Trophoblast cell (in vitro differentiated cells and primary cell): ENCODE data around the gene DLX1.
A peak's percentile ranks its signal among the peaks of the same experiment; 100 is the strongest.

Experiments
- DNase-seq, 2 donors: peaks; one replicate each; pipeline ENCODE4 v3.0.0-alpha.2; 2016
- H2AFZ ChIP-seq: 2 replicates; pipeline ENCODE4 v1.6.1; 2013; ENCODE audit warnings: low read length, moderate library complexity, mild to moderate bottlenecking; ENCODE audit not compliant: insufficient read depth, poor library complexity
- H2AK5ac ChIP-seq: 2 replicates; pipeline ENCODE4 v1.6.1; 2013; ENCODE audit warnings: mild to moderate bottlenecking, low read length
- H2BK120ac ChIP-seq: 2 replicates; pipeline ENCODE4 v1.6.1; 2013; ENCODE audit warnings: low read length, mild to moderate bottlenecking, moderate library complexity; ENCODE audit not compliant: insufficient read depth, poor library complexity
- H2BK12ac ChIP-seq: 2 replicates; pipeline ENCODE4 v1.6.1; 2013; ENCODE audit warnings: mild to moderate bottlenecking, low read length, moderate library complexity
- H2BK5ac ChIP-seq: 2 replicates; pipeline ENCODE4 v1.6.1; 2013; ENCODE audit warnings: low read length, low read depth, moderate library complexity, mild to moderate bottlenecking; ENCODE audit not compliant: poor library complexity
- H3K14ac ChIP-seq: 2 replicates; pipeline ENCODE4 v1.6.1; 2013; ENCODE audit warnings: mild to moderate bottlenecking, low read length
- H3K18ac ChIP-seq: 2 replicates; pipeline ENCODE4 v1.6.1; 2013; ENCODE audit warnings: mild to moderate bottlenecking, low read length
- H3K23ac ChIP-seq: 2 replicates; pipeline ENCODE4 v1.6.1; 2013; ENCODE audit warnings: low read length
- H3K27ac ChIP-seq: 2 replicates; pipeline ENCODE4 v1.5.1; 2013; ENCODE audit warnings: low read depth, mild to moderate bottlenecking, inconsistent platforms, low read length, moderate library complexity
- H3K27me3 ChIP-seq: 2 replicates; pipeline ENCODE4 v1.6.1; 2013; ENCODE audit warnings: inconsistent platforms, mild to moderate bottlenecking, low read length, moderate library complexity; ENCODE audit not compliant: insufficient read depth
- H3K36me3 ChIP-seq, 2 experiments: 1 replicate in 1 of 2; 2 replicates in 1 of 2; pipeline ENCODE4 v1.6.1; 2013; ENCODE audit warnings: low read length in 2 of 2, mild to moderate bottlenecking in 2 of 2, moderate library complexity in 1 of 2; ENCODE audit not compliant: insufficient read depth in 2 of 2, control insufficient read depth in 1 of 2
- H3K4ac ChIP-seq: 2 replicates; pipeline ENCODE4 v1.6.1; 2013; ENCODE audit warnings: low read depth, mild to moderate bottlenecking, low read length, moderate library complexity
- H3K4me1 ChIP-seq, 2 experiments: 1 replicate in 1 of 2; 2 replicates in 1 of 2; pipeline ENCODE4 v1.6.1; 2013; ENCODE audit warnings: low read length in 2 of 2, mild to moderate bottlenecking in 2 of 2, moderate library complexity in 1 of 2; ENCODE audit not compliant: insufficient read depth in 2 of 2, control insufficient read depth in 1 of 2
- H3K4me2 ChIP-seq: 2 replicates; pipeline ENCODE4 v1.6.1; 2013; ENCODE audit warnings: inconsistent platforms, mild to moderate bottlenecking, low read length, moderate library complexity
- H3K4me3 ChIP-seq: 2 replicates; pipeline ENCODE4 v1.5.1; 2013; ENCODE audit warnings: mild to moderate bottlenecking, low read depth, low read length, inconsistent platforms
- H3K79me1 ChIP-seq: one replicate; pipeline ENCODE4 v1.6.1; 2013; ENCODE audit warnings: low read length
- H3K79me2 ChIP-seq: 2 replicates; pipeline ENCODE4 v1.6.1; 2013; ENCODE audit warnings: low read length, mild to moderate bottlenecking; ENCODE audit not compliant: control insufficient read depth, insufficient read depth, poor library complexity
- H3K9ac ChIP-seq: 2 replicates; pipeline ENCODE4 v1.6.1; 2013; ENCODE audit warnings: mild to moderate bottlenecking, low read length
- H3K9me3 ChIP-seq: 2 replicates; pipeline ENCODE4 v1.6.1; 2013; ENCODE audit warnings: low read depth, mild to moderate bottlenecking, control low read depth, inconsistent platforms, low read length; ENCODE audit not compliant: insufficient read depth
- H4K12ac ChIP-seq: 2 replicates; pipeline ENCODE4 v1.6.1; 2013; ENCODE audit warnings: low read depth, mild to moderate bottlenecking, low read length, moderate library complexity
- H4K8ac ChIP-seq: 2 replicates; pipeline ENCODE4 v1.6.1; 2013; ENCODE audit warnings: low read depth, mild to moderate bottlenecking, low read length, moderate library complexity
- H4K91ac ChIP-seq: one replicate; pipeline ENCODE4 v1.6.1; 2013; ENCODE audit warnings: low read depth, mild to moderate bottlenecking, low read length, moderate library complexity
- WGBS: extraction: QIAGEN DNeasy Blood & Tissue Kit; methylation state at CpG from one replicate; pipeline ENCODE4 v1.1.7; 2013; ENCODE audit warnings: missing lambda C conversion rate; ENCODE audit not compliant: insufficient read length, insufficient coverage; ENCODE audit errors: extremely low coverage; 5-methylcytosine and 5-hydroxymethylcytosine counted together

DLX1 gene

DNA sequence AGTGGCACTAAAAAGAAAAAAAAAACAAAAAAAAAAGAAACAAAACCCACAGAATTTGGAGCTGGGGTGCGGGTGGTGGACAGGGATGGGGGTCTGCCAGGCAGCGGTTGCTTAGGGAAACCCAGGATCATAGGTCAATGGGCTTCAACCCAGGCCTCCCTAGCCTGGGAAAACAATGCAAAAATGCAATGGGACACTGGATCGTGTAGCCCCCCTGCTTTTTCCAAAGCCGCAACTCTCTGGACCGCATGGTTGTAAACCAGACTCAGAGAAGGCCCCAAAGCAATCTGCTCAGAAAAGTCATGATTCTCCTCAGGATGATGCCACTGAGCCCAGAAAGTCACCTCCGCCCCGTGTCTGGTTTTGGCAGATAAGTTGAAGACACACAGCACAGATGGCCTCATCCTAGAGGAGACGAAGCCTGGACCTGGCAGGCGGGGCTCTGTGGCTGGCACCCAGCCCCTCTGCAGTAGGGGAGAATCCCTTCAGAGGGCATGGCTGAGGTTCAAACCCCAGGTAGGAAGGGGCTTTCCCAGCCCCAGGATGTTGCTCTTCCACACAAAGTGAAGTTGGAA is 12.3 kb downstream of the DLX1 start:
- DNase-seq = no peak
- Histone ChIP-seq H3K36me3 (peaks cover 18% of the 10 kb centered on the region in 2 experiments), H2AFZ (no peak overlapping the region), H3K79me2 (peaks cover 43% of the 10 kb centered on the region), H2BK12ac (peak overlapping the region; percentile 70), H3K9ac (peak overlapping the region; percentile 18), H2BK5ac (peak overlapping the region; percentile 98), H3K79me1 (peaks cover 73% of the 10 kb centered on the region), H4K12ac (peak overlapping the region; percentile 74), H3K14ac (peak overlapping the region; percentile 42), H2BK120ac (peak overlapping the region; percentile 97), H3K4me3 (no peak overlapping the region), H3K23ac (no peak overlapping the region), H4K8ac (peak overlapping the region; percentile 96), H3K27ac (peak overlapping the region; percentile 100), H3K9me3 (no peaks in the 10 kb centered on the region), H3K4me2 (peak overlapping the region; percentile 81), H3K18ac (peak overlapping the region; percentile 85), H3K27me3 (no peaks in the 10 kb centered on the region), H4K91ac (peak overlapping the region; percentile 95), H3K4me1 (peaks cover 16 to 23% of the 10 kb centered on the region in 2 experiments), H3K4ac (peak overlapping the region; percentile 30), H2AK5ac (peak overlapping the region; percentile 11)
- no CpG with 5 or more reads among the region's 9 CpGs for WGBS

DNA sequence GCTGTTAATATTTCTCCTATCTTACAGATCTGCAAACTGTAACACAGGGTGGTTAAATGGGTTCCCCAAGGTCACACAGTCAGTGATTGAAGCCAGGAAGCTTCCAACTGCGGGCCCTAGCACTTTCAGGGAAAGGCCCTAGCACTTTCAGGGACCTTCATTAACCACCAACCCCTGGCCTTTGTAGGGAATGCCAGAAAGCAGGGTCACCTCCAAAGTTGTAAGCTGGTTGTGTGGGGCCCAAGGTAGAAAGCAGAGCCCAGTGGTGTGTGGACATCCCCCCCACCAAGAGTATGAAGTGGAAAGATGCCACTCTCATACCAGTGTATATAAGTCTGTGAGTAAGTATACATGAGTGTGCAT is 13.0 kb downstream of the DLX1 start:
- Histone ChIP-seq H4K12ac (peak overlapping the region; percentile 37), H3K79me1 (peaks cover 73% of the 10 kb centered on the region), H2BK5ac (peak overlapping the region; percentile 89), H3K9ac (no peak overlapping the region), H3K27me3 (no peaks in the 10 kb centered on the region), H2AK5ac (peak overlapping the region; percentile 85), H2BK120ac (peak overlapping the region; percentile 79), H3K4me1 (peaks cover 16 to 25% of the 10 kb centered on the region in 2 experiments), H2AFZ (no peak overlapping the region), H2BK12ac (peak overlapping the region; percentile 95), H3K18ac (peak overlapping the region; percentile 64), H3K27ac (peak overlapping the region; percentile 100), H3K4me2 (peak overlapping the region; percentile 46), H3K9me3 (no peaks in the 10 kb centered on the region), H3K4ac (peak overlapping the region; percentile 81), H3K79me2 (peaks cover 43% of the 10 kb centered on the region), H3K4me3 (no peak overlapping the region), H3K14ac (peak overlapping the region; percentile 94), H3K36me3 (peaks cover 18% of the 10 kb centered on the region in 2 experiments), H3K23ac (no peak overlapping the region), H4K91ac (peak overlapping the region; percentile 96), H4K8ac (peak overlapping the region; percentile 71)
- WGBS = no CpG with 5 or more reads among the region's 1 CpG
- no peak for DNase-seq

DNA sequence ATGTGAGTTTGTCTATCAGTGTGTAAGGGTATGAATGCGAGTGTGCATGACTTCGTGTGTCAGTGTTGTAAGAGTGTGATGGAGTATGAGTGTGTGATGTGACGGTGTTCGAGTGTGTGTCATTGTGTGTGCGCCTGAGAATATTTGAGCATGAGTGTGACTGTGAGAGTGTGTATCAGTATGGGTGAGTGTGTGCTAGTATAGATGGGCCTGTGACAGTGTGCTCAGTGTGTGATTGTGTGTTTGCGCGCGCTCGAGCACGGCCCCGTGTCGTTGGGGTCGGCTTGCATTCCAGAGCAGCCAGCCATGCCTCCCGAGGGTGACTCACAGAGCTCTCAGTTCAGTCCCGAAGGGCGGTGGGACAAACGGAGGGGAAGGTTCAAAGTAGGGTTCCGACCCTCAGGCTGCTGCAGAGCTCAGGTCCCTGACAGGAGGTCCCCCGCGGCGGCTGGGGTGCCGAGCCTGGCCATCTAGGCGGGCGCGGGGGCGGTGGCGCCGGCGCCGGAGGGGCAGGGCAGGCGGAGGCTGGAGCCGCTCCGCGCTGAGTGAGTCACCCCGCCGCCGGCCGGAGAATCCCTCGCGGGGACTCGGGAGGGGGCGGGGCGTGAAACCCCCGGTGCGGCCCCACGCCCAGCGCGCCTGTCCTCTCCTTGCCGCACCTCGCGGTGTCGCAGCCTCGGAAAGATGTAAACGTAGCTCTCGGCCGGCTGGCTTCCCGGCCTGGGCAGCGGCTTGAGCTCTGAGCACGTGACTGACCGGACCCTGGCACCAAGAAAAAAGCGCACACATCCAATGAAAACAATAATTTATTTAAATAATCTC is 13.6 kb downstream of the DLX1 start:
- peak overlapping the region; percentile 46 for H3K4me2 ChIP-seq
- H3K4me1 ChIP-seq = peaks cover 16 to 25% of the 10 kb centered on the region in 2 experiments
- peaks cover 43% of the 10 kb centered on the region for H3K79me2 ChIP-seq
- 100% methylated on average over 2 of the region's 61 CpGs for WGBS
- peak overlapping the region; percentile 89 for H2BK5ac ChIP-seq
- no peaks in the 10 kb centered on the region for H3K27me3 ChIP-seq
- H3K18ac ChIP-seq = peak overlapping the region; percentile 64
- H3K4ac ChIP-seq = peak overlapping the region; percentile 81
- H2BK12ac ChIP-seq = peak overlapping the region; percentile 95
- H3K23ac ChIP-seq = peak overlapping the region; percentile 8
- H3K14ac ChIP-seq = peak overlapping the region; percentile 94
- H3K79me1 ChIP-seq = peaks cover 73% of the 10 kb centered on the region
- peak overlapping the region; percentile 85 for H2AK5ac ChIP-seq
- H2AFZ ChIP-seq = peak overlapping the region; percentile 38
- H4K91ac ChIP-seq = peak overlapping the region; percentile 96
- H4K8ac ChIP-seq = peak overlapping the region; percentile 71
- peak overlapping the region; percentile 37 for H4K12ac ChIP-seq
- H2BK120ac ChIP-seq = peak overlapping the region; percentile 79
- no peaks in the 10 kb centered on the region for H3K9me3 ChIP-seq
- peaks cover 18% of the 10 kb centered on the region in 2 experiments for H3K36me3 ChIP-seq
- no peak overlapping the region for H3K4me3 ChIP-seq
- peak overlapping the region; percentile 100 for H3K27ac ChIP-seq
- no peak overlapping the region for H3K9ac ChIP-seq
- peak; percentile 67 to 71 for DNase-seq

DNA sequence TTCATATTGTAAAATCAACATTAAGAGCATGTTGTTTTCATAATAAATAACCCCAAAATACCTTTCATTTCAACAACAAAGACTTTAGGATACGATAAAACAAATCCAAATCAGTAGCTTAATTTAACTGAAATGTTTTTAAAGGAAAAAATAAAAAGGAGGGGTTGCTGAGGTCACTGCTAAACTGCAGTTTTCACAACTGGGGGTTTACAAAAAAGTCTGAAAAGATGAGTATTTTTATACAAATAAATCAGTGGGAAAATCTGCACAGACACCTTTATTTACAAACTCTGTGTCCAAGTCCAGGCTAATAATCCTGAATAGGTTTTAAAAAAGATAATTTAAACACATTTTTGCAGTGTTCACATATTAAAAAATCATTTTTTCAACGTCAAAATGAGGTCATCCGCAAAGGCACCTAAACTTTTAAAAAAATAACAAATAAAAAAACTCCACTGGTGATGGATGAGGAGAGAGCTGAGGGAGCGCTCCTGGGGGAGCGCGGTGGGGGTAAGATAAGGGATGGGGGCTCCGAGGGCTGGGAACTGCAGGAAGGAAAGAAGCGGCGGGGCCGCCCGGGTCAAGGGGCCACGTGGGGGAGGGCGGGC is 14.3 kb downstream of the DLX1 start:
- H2BK120ac ChIP-seq = peak overlapping the region; percentile 91
- no peaks in the 10 kb centered on the region for H3K27me3 ChIP-seq
- H2BK5ac ChIP-seq = peak overlapping the region; percentile 81
- H4K12ac ChIP-seq = no peak overlapping the region
- peaks cover 67% of the 10 kb centered on the region for H3K79me1 ChIP-seq
- H3K9me3 ChIP-seq = no peaks in the 10 kb centered on the region
- no peak overlapping the region for H2BK12ac ChIP-seq
- peak overlapping the region; percentile 83 for H4K8ac ChIP-seq
- H3K4me1 ChIP-seq = peaks cover 16 to 23% of the 10 kb centered on the region in 2 experiments
- no peak overlapping the region for H2AFZ ChIP-seq
- no peak overlapping the region for H2AK5ac ChIP-seq
- peak overlapping the region; percentile 98 for H3K4ac ChIP-seq
- no peak overlapping the region for H3K23ac ChIP-seq
- H3K79me2 ChIP-seq = peaks cover 43% of the 10 kb centered on the region
- no peak for DNase-seq
- H3K14ac ChIP-seq = peak overlapping the region; percentile 87
- H3K36me3 ChIP-seq = peaks cover 18% of the 10 kb centered on the region in 2 experiments
- H4K91ac ChIP-seq = peak overlapping the region; percentile 87
- H3K9ac ChIP-seq = peak overlapping the region; percentile 99
- H3K4me3 ChIP-seq = peak overlapping the region; percentile 96
- WGBS = no CpG with 5 or more reads among the region's 13 CpGs
- peak overlapping the region; percentile 94 for H3K18ac ChIP-seq
- H3K4me2 ChIP-seq = peak overlapping the region; percentile 87
- peak overlapping the region; percentile 100 for H3K27ac ChIP-seq
